HEK293T (cell line): ENCODE results near the gene NAT8L.

Source experiments
- CTCF ChIA-PET: fragments of 350-600 bp; formaldehyde crosslinking; extraction: SDS; loops from one replicate; lab custom pipeline; 2021; ENCODE audit warnings: antibody characterized with exemption, inconsistent platforms; lab: Yijun Ruan, JAX
- POLR2A ChIA-PET: fragments of 350-600 bp; formaldehyde crosslinking; extraction: SDS; loops from one replicate; lab custom pipeline; 2020; ENCODE audit warnings: antibody characterized with exemption, inconsistent platforms; lab: Yijun Ruan, JAX
- DNase-seq: peaks from one replicate; pipeline ENCODE4 v3.0.0; 2012; ENCODE audit warnings: mixed read lengths; ENCODE audit errors: extremely low spot score
- ARNT ChIP-seq: fragments of 450-650 bp; IDR thresholded peaks from 2 replicates; pipeline ENCODE4 v1.6.1; 2017; ENCODE audit warnings: mild to moderate bottlenecking
- BHLHE40 ChIP-seq: fragments of 450-650 bp; IDR thresholded peaks from 2 replicates; pipeline ENCODE4 v1.6.1; 2016; ENCODE audit warnings: mild to moderate bottlenecking, moderate library complexity, borderline replicate concordance
- CTBP1 ChIP-seq: fragments of 450-650 bp; IDR thresholded peaks from 2 replicates; pipeline ENCODE4 v1.6.1; 2016; ENCODE audit warnings: borderline replicate concordance
- ELF4 ChIP-seq: fragments of 450-650 bp; IDR thresholded peaks from 2 replicates; pipeline ENCODE4 v1.6.1; 2017; ENCODE audit warnings: antibody characterized with exemption
- FOXA1 ChIP-seq: fragments of 450-650 bp; IDR thresholded peaks from 2 replicates; pipeline ENCODE4 v1.6.1; 2016; ENCODE audit warnings: mild to moderate bottlenecking
- FOXK2 ChIP-seq: fragments of 450-650 bp; IDR thresholded peaks from 2 replicates; pipeline ENCODE4 v1.6.1; 2016; ENCODE audit warnings: mild to moderate bottlenecking
- FOXM1 ChIP-seq: fragments of 450-650 bp; IDR thresholded peaks from 2 replicates; pipeline ENCODE4 v1.6.1; 2017; ENCODE audit warnings: mild to moderate bottlenecking, borderline replicate concordance
- HDGF ChIP-seq: fragments of 450-650 bp; IDR thresholded peaks from 2 replicates; pipeline ENCODE4 v1.6.1; 2017; ENCODE audit warnings: antibody characterized with exemption, borderline replicate concordance
- L3MBTL2 ChIP-seq: fragments of 450-650 bp; conservative IDR thresholded peaks from 2 replicates; pipeline ENCODE4 v1.6.1; 2016; ENCODE audit warnings: mild to moderate bottlenecking
- LEF1 ChIP-seq: fragments of 450-650 bp; IDR thresholded peaks from 2 replicates; pipeline ENCODE4 v1.6.1; 2017; ENCODE audit warnings: mild to moderate bottlenecking, borderline replicate concordance
- NFRKB ChIP-seq: fragments of 450-650 bp; IDR thresholded peaks from 2 replicates; pipeline ENCODE4 v1.6.1; 2016; ENCODE audit warnings: mild to moderate bottlenecking, moderate library complexity
- PKNOX1 ChIP-seq: fragments of 450-650 bp; IDR thresholded peaks from 2 replicates; pipeline ENCODE4 v1.6.1; 2016
- SP1 ChIP-seq: fragments of 450-650 bp; IDR thresholded peaks from 2 replicates; pipeline ENCODE4 v1.6.1; 2017
- SUZ12 ChIP-seq: fragments of 450-650 bp; IDR thresholded peaks from 2 replicates; pipeline ENCODE4 v1.6.1; 2016; ENCODE audit warnings: mild to moderate bottlenecking
- TARDBP ChIP-seq: fragments of 450-650 bp; IDR thresholded peaks from 2 replicates; pipeline ENCODE4 v1.6.1; 2016
- ZNF384 ChIP-seq: fragments of 450-650 bp; IDR thresholded peaks from 2 replicates; pipeline ENCODE4 v1.6.1; 2016

The NAT8L gene

GRCh38 chr4:2068198-2068470 is 9.0 kb downstream of the NAT8L start:
- POLR2A ChIA-PET = no interaction called here
- no peak for TF ChIP-seq SUZ12
- no peak for TF ChIP-seq ARNT
- no peak for TF ChIP-seq FOXK2
- no peak for TF ChIP-seq ELF4
- TF ChIP-seq ZNF384 = no peak
- TF ChIP-seq HDGF = no peak
- no peak for TF ChIP-seq LEF1
- no peak for TF ChIP-seq BHLHE40
- DNase-seq = no peak
- CTCF ChIA-PET = no interaction called here

- TF ChIP-seq SUZ12 = no peak
- no peak for TF ChIP-seq ELF4
- TF ChIP-seq ZNF384 = no peak
- DNase-seq = no peak
- ChIA-PET POLR2A (no interaction called here), CTCF (no interaction called here)
Measured at GRCh38 chr4:2068566-2068965, 9.4 kb downstream of the NAT8L start.

GRCh38 chr4:2069161-2069971 is 10.2 kb downstream of the NAT8L start:
- no peak for DNase-seq
- TF ChIP-seq LEF1 = no peak
- TF ChIP-seq PKNOX1 = no peak
- no peak for TF ChIP-seq L3MBTL2
- ChIA-PET CTCF (no interaction called here), POLR2A (no interaction called here)

GRCh38 chr4:2069986-2070385 is 10.9 kb downstream of the NAT8L start:
- DNase-seq = no peak
- TF ChIP-seq SP1 = no peak
- ChIA-PET CTCF (no interaction called here), POLR2A (no interaction called here)

DNA sequence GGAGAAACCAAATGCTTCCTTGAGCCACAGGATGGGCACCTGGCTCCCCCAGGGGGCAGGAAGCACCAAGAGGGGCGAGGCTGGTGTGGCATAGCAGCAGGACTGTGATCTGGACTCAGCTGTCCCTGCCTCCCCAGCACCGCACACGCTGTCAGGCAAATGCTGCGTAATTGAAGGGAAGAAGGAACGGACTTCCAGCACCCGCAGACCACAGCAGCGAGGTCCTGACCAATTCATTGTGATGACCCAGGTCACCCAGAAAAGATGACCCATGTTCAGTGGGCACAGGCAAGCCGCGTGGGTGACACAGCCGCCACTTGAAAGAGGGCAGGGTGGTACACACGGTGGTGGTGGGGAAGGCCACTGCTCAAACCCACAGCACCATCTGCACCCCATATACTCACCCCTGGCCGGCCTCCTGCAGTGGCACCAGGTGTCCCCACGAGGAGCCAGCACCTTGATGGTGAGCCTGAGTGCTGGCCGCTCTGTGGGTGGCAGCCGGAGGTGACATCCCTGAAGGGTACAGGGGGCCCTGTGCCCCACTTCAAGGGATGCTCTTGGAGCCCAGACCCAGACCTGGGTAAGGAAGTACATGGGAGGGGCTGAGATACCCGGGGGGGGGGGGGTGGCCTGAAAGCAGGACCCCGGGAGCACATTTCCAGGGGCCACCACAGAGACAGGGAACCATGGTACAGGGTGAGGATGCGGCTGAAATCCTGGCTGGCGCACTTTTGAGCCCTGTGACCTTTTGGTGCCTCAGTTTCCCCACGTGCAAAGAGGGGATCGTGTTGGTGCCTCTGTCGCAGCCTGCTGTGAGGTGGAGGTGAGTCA is 11.5 kb downstream of the NAT8L start:
- DNase-seq = no peak
- ChIA-PET POLR2A (no interaction called here), CTCF (no interaction called here)
- TF ChIP-seq ZNF384 (no peak), SP1 (no peak), FOXM1 (no peak), ELF4 (no peak), TARDBP (no peak), FOXA1 (no peak), CTBP1 (no peak), NFRKB (no peak), HDGF (no peak), LEF1 (no peak), L3MBTL2 (no peak), FOXK2 (no peak), ARNT (no peak), BHLHE40 (no peak), SUZ12 (no peak), PKNOX1 (no peak)

DNA sequence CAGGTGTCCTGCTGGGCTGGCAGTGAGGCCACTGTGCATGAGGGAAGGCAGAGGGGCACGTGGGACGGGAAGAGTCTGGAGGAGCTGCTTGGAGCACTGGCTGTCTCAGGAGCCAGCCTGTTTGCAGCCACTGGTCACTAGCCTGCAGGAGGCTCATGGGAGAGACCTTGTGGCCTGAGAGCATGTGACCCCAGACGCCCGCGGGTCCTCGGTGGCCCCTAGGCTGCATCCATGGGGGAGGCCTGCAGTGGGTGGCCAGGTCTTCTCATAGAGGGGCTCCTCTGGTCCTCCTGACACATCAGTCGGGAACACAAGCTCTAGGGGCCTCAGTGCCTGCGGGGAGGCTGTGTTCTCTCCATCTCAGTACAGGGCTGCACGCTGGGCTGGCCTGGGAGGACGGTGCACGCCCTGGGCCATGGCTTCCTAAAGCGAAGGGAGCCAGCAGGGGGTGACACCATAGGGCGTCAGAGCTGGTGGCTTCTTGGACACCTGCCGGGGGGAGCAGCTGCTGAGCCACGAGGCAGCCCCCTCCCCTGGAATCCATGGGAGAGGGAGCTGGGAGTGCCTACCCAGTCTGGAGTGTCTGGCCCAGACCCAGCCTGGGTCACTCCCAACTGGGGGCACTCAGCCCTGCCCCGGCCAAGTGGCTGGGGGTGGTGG is 12.3 kb downstream of the NAT8L start:
- POLR2A ChIA-PET = interaction anchor here (1.2 kb wide), 1 partner anchor 9 kb away, joined by 3 read pairs; no protein-coding TSS in a partner anchor
- CTCF ChIA-PET = no interaction called here
- TF ChIP-seq ELF4 (no peak), NFRKB (no peak), ARNT (no peak), TARDBP (no peak), HDGF (no peak), CTBP1 (no peak), SUZ12 (no peak), FOXK2 (no peak)
- no peak for DNase-seq

DNA sequence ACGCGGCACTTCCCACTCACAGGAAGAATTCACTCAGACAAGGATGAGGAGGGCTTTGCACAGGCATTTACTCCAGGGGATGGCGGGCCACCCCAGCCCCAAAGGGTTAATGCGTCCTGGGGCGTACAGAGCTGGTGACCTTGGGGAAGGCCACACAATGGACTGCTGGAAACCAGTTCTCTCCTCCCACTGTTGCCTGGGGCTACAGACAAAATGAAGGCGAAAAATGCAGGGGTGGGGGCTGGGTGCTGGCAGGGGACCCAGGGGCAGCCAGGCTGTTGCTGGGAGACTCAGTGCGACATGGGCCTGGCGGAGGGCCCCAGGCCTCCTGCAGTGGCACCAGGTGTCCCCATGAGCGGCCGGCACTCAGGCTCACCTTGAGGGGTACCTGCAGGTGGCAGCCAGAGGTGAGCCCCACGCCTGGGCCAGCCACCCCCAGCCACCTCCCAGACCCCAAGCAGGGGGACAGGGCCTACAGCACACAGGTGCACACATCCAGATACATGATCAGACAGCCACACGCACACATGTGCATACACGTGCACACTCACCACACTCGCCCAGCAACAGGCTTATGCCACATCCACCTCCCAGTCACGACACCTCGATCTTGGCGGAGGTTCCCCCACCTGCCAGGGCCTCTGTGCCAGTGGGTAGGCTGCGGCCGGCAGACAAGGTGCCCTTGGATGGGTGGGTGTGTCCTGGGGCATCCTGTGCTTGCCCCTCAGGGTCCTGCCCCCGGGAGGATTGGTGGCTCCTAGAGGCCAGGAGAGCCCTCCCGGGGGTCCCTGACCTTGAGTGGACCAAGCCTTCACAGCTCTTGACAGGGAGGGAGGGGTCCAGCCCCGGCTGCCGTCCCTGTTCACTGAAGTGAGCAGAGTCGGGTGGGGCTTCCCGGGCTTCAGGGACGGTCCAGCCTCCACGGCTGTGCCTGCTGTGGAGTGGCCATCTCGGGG is 13.1 kb downstream of the NAT8L start:
- no peak for DNase-seq
- ChIA-PET POLR2A (interaction anchor here (1.2 kb wide), 1 partner anchor 10 kb away, joined by 3 read pairs; no protein-coding TSS in a partner anchor), CTCF (no interaction called here)
- TF ChIP-seq NFRKB = no peak
- TF ChIP-seq PKNOX1 = no peak
- no peak for TF ChIP-seq FOXM1
- no peak for TF ChIP-seq ARNT
- TF ChIP-seq SP1 = no peak
- TF ChIP-seq SUZ12 = no peak
- no peak for TF ChIP-seq LEF1
- TF ChIP-seq L3MBTL2 = no peak
- no peak for TF ChIP-seq FOXA1
- no peak for TF ChIP-seq BHLHE40
- TF ChIP-seq ZNF384 = no peak
- no peak for TF ChIP-seq FOXK2
- TF ChIP-seq HDGF = no peak
- no peak for TF ChIP-seq ELF4
- no peak for TF ChIP-seq CTBP1
- no peak for TF ChIP-seq TARDBP
